GM12891 (cell line): ENCODE data around the gene CYB5A.

Experiments
- POLR2A ChIP-seq: IDR thresholded peaks from 2 replicates; pipeline ENCODE4 v1.6.1; 2011; ENCODE audit warnings: low read depth, low read length, control low read depth
- POLR2AphosphoS5 ChIP-seq: IDR thresholded peaks from 2 replicates; pipeline ENCODE4 v1.6.1; 2011; ENCODE audit warnings: low read depth, low read length, control low read depth
- SPI1 ChIP-seq: IDR thresholded peaks from 2 replicates; pipeline ENCODE4 v1.6.1; 2011; ENCODE audit warnings: low read depth, low read length, control low read depth
- TAF1 ChIP-seq: IDR thresholded peaks from 2 replicates; pipeline ENCODE4 v1.6.1; 2011; ENCODE audit warnings: low read depth, low read length, control low read depth

GRCh38 chr18:74249181-74249968, 42.4 kb downstream of the CYB5A start:
- no peak for TF ChIP-seq POLR2A
- TF ChIP-seq POLR2AphosphoS5, result no peak
- no peak for TF ChIP-seq SPI1
- no peak for TF ChIP-seq TAF1
